ENCODE data around the gene MLYCD.
"Not testable (repeated sequence)": the region's sequence is repeated elsewhere in the genome, so short reads cannot be mapped to it uniquely, and the experiment has no call there.

The MLYCD gene

GRCh38 chr16:83940630-83941378 lies 41.9 kb downstream of the MLYCD start:
- no peak for DNase-seq (ENCODE audit: low read depth)

GRCh38 chr16:83941546-83941945 lies 42.6 kb downstream of the MLYCD start:
- DNase-seq (ENCODE audit: low read depth): not testable (repeated sequence)

- DNase-seq (ENCODE audit: low read depth): no peak
These were observed 43.2 kb downstream of the MLYCD start for GRCh38 chr16:83942074-83942473.

- DNase-seq (ENCODE audit: low read depth): no peak
These were observed 44.0 kb downstream of the MLYCD start for GRCh38 chr16:83942815-83943515.

- no peak for DNase-seq (ENCODE audit: low read depth)
These were observed 44.7 kb downstream of the MLYCD start for GRCh38 chr16:83943516-83944050.

DNA sequence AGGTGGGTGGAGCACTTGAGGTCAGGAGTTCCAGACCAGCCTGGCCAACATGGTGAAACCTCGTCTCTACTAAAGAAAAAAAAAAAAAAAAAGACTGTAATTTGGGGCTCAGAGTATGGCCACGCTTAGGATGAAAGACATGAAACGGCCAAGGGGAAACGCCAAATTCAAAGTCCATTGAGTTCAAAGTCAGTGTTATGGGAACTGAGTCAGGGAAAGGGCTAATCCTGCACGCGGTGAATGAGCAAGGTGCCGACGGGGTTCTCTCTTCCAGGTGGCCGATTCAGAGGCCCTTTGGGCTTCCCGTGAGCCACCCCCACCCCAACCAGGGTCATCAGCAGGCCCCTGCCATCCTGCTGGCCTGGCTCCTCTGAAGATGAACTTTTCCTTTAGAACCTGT lies 46.7 kb downstream of the MLYCD start:
- no peak for DNase-seq (ENCODE audit: low read depth)

DNA sequence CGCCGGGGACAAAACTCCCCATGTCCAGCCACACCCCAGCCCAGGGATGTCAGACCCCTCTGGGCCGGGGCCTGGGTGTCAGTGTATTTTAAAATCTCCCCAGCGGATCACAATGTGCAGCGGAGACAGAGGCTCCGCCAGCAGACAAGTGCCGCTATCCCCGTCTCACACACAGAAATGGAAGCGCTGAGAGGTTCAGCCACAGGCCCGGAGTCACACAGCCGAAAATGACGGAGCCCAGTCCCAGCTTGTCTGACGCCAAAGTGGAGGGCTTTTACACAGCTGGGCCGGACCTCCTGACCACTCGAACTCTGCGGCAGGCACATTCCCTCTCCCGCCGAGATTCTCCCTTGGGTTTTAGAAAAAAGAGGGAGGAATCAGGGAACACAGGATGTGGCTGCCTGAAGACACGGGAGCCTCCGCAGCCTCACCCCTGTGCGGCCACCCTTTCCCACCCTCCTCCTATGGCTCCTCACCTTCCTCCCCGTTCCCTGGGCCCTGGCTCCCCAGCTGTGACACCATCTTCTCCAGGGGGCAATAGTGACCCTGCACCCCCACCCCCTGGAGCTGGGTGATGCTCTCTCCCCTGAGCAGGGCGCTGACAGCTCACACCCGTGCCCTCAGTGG lies 47.4 kb downstream of the MLYCD start:
- no peak for DNase-seq (ENCODE audit: low read depth)

- no peak for DNase-seq (ENCODE audit: low read depth)
These were observed 48.1 kb downstream of the MLYCD start for GRCh38 chr16:83946781-83947566.

DNA sequence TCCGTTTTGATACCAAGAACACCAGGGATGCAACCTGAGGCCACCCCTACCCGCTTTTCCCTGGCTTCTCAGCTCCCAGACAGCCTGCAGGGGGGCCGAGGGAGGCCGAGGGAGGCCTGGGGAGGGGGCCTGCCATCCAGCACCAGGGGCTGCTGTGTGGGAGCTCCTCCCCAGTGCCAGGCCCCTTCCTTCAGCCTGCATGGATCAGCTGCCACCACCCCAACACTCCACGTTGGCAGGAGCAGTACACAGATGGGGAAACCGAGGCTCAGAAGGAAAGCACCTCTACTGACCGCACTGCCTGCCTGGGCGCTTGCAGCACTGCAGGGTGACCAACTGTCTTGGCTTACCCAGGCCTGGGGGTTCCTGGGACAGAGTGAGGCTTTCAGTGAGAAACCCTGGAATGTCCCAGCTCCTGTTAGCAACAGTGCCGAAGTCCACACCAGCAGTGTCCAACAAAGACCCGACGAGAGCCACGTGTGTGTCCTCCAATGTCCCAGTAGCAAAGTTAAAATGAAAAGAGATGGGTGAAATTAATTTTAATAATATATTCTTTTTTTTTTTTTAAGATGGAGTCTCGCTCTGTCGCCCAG lies 48.8 kb downstream of the MLYCD start:
- DNase-seq (ENCODE audit: low read depth): no peak

DNA sequence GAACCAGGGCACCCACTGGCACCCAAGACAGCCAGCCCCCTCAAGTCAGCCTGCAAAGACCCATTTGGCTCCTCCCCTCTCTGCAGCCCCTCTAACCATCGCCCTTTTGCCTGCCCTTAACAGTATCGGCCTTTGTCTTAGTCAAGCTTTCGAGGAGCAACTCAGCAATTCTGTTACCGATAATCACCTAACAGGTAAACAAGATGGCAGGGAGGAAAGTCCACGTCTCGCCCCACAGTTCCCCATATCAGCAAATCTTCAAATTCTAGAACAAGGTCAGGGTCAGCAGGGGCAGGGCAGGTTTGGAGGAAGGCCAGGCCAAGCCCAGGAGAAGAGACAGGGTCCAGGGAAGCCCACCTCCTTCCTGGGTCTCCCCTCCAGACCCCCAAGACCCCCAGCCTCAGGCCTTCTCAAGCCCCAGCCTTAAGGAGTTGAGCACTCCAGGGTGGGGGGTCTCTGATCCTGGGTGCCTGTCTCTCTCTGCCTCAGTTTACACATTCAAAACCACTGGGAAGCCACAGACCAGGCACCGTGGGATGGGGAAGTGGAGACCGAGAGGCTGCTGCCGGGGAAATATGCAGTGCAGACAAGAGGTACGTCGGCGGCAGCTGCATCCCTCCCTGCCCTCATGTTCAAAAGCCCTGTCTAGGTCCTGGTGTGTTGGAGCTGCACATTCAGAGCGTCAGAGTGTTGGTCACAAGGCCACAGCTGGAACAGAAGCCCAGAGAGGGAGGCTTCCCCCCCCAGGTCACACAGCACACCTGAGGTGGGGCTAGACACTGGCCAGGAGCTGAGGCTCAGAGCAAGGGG lies 50.2 kb downstream of the MLYCD start:
- no peak for DNase-seq (ENCODE audit: low read depth)

DNA sequence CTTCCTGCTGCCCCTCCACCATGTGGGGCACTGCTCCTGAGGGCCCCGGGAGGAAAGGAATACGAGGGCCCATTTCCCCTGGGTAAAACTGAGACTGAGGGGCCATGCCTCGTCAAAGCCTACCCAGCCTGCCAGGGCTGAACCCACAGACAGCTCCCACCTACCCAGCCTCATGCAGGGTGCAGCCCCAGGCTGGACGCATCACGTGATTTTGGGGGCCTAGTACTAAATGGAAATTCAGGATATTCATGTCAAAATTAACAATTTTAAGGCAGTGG lies 50.7 kb downstream of the MLYCD start:
- no peak for DNase-seq (ENCODE audit: low read depth)

- DNase-seq (ENCODE audit: low read depth): not testable (repeated sequence)
These were observed 52.0 kb downstream of the MLYCD start for GRCh38 chr16:83950862-83951399.

- DNase-seq (ENCODE audit: low read depth): no peak
These were observed 52.6 kb downstream of the MLYCD start for GRCh38 chr16:83951544-83951943.

DNA sequence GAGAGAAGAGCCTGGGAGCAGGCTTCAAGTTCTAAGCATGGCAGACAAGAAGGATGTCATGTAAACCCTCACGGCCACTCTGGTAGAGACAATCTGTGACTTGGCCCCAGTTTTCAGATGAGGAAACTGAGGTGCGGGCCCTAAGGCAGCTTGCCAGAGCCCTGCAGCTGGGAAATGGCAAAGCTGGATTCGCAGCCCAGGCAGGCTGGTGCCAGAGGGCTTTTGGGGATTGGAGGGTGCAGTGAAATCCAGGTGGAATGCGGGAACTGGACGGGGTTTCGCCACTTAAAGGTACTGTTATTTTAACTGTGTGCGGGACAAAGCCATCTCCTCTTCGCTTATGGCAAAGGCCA lies 53.6 kb downstream of the MLYCD start:
- DNase-seq (ENCODE audit: low read depth): no peak

DNA sequence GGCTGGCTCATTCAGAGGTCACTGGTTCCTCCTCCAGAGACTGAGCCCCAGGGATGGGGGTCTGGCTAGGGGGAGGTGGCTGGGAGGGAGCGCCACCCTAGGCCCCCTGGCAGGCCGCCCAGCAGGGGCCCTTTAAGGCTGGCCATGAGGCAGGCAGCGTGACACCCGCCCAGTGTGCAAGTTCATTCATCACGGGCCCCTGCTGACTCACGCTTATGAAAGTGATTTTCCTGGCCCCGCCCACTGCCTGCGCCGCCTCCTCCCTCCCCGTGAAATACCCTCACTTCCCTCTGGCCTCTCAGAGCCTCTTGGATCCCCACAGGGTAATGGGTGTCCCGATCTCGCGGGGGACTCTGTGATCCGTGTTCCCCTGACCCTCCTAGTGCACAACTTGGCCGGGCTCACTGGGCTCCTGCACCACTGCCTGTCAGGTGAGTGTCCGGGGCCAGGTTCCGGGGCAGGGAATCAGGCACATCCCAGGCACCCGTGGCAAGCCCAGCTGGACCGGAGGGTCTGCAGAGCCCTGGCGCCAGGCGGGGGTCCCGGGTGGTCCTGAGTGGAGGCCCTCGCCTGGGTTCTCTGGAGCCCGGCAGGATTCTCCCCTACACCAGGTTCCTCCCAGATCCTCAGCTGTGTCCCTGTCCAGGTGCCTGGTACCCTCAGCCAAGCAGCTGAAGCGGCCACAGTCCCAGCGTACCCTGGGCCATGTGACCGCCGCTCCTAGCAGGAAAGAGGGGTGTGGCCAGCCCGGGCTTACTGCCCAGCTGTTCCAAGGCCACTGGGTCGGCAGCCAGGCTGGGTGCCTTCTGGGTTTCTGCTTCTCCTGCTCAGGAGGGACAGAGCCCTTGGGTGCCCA lies 54.3 kb downstream of the MLYCD start, which contains the start of gene OSGIN1:
OSGIN1 (plus strand) TSS at position 301 of the 856 bp plus-strand sequence. CDS start 4,432 bp downstream, outside the sequence.
- DNase-seq (ENCODE audit: low read depth): peak; percentile 95

DNA sequence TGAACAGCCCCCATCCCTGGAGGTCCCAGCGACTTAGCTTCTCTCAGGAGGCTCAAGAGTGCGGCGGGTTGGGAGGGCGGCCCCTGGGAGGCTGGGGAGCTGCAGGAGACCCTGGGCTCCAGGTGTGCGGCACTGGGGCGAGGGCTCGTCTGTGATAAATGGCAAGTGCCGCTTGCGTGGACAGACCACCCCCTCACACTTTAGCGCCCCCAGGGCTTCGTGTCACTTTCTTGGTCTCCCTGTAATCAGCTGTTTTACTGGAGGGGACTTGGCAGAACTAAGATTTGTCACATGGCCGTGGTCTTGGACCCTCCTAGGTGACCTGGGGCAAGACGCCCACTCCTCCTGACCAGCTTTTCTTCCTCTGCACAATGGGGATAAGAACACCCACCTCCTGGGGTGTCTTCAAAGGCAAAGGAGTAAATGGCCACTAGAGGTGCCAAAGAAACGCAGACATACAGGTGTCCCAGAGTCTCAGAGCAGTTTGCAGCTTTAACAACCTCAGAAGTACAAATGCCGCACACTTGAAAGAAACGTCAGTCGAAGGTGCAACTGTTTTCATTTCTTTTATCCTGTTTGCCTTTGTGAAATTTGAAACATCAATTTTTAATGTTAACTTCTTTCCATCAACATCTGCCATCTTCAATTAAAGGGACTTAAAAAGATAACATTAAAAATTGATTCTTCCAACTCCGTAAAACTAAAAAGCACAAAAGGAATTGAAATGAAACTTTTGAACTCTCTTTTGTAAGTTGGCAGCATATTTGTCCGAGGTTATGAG lies 55.1 kb downstream of the MLYCD start:
- DNase-seq (ENCODE audit: low read depth): peak; percentile 30

- DNase-seq (ENCODE audit: low read depth): peak; percentile 87
These were observed 55.7 kb downstream of the MLYCD start for GRCh38 chr16:83954577-83955016.

DNA sequence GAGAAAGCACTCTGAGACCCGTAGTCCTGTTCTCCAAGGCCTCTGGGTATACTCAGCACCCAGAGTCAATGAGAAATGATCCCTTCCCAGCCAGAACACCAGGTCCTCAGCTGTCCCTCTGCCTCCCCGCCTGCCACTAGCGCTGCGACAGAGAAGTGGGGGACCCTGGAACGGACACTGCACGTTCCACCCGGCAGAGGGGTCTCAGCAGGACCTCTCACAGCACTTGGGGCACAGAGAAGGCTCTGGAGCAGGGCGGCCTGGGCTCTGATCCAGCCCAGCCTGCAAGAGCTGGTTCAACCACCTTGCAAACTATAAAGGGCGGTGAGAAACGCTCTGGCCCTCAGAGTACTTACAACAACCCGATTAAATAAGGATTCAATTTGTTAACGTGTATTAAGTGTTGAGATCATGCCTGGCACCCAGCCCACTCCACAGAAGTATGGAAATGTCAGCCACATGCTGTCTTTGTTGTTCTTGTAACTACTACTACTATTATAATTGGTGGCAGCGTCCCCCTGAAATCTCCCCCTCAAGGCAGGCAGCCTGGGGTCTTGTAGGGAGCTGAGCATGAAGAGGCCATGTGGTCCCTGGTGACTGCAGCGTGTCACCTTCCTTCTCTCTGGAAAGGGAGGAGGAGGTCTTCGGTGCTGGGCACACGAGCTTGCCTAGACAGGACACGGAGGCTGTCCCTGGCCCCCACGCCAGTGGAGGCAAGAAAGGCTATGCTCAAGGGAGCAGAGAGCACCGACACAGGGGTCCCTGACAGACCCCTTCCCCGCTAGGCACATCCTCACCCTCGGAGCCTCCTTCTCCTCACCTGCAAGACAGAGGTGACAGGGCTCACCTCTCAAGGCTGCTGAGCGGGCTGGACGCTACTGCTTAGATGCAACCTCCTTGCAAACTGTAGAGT lies 56.6 kb downstream of the MLYCD start:
- DNase-seq (ENCODE audit: low read depth): peak; percentile 48

Data from EH (cell line).